ENCODE measurements around the gene FARP1. TPM values are rescaled to one million over a fixed set of nuclear protein-coding genes. Genes with fewer than 3 reads are reported as not detected.

The FARP1 gene
- total and polyA plus RNA-seq, 4 experiments from 2014 or later = 0.26 to 1.5 (median 0.42) TPM; not detected in 1

DNA sequence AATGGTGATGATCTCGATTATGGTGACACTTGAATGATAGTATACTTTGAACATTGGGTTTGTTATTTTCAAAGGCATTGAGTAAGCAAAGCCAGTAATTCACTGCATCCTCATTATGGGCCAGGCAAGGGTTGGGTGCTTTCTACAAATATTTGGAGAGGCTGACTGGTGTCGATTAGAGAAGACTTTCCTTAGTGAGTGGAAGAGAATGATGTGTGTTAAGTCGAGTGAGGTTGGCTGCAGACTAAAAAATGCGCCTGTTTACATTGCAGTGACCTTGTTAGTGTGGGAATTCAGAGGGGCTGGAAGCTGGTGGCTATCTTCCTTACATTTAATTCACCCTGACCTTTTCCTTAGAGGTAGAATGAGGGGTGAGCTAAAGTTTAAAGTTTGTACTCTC, 56.6 kb downstream of the FARP1 start:
- Histone ChIP-seq H3K27ac (ENCODE audit: low read depth, low read length) (no peak overlapping the region), H3K4me3 (ENCODE audit: low read length in 2 of 2) (no peak overlapping the region), H3K36me3 (ENCODE audit: insufficient read depth, low read length) (no peaks in the 10 kb centered on the region), H3K9me3 (ENCODE audit: control insufficient read depth in 1 of 2, low read length in 2 of 2) (no peaks in the 10 kb centered on the region), H3K27me3 (ENCODE audit: insufficient read depth, low read length) (no peaks in the 10 kb centered on the region), H3K4me1 (ENCODE audit: insufficient read depth, low read length) (no peaks in the 10 kb centered on the region)
- Mint-ChIP-seq H3K4me3 (no peak overlapping the region), H3K9me3 (peaks cover 0 to 2% (median 0%) of the 10 kb centered on the region in 8 donors), H3K27me3 (peaks cover 2 to 5% of the 10 kb centered on the region in 2 donors), H3K4me1 (no peaks in the 10 kb centered on the region), H3K36me3 (no peaks in the 10 kb centered on the region), H3K27ac (no peak overlapping the region)
- no peak for DNase-seq
- ChIA-PET CTCF (ENCODE audit: partially characterized antibody) (no interaction called here), POLR2A (ENCODE audit: partially characterized antibody) (no interaction called here)
- intact Hi-C loops (cut with micrococcal nuclease) = no loop called here

DNA sequence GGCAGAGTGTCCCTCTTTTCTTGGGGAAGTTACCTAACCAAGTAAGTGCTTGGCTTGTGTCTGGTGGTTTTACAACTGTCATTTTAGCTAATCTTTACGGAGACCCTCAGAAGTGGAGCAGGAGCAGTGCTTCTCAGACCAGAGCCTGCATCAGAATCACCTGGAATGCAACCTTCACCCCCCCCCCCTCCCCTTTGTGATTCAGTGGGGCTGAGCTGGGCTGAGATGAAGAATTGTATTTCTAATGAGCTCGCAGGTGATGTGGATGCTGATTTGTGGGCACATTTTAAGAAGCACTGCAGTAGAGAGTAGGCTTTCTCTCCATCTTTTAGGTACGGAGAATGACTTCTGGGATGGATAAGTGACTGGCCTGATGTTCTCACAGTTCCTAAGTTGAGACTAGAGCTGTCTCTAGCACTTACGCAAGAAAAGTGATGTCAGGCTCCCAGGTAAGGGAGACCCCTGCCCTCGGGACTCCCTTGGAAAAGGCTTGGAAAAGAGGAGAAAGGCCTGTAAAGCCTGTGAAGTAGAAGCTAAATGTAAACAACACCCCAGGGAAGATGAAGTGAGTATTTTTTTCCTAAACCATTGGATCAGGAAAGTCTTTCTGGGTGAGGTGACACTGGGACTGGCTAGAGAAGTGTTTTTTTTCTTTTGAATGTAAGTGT, 57.5 kb downstream of the FARP1 start:
- Mint-ChIP-seq H3K36me3 (no peaks in the 10 kb centered on the region), H3K9me3 (peaks cover 0 to 4% (median under 1%) of the 10 kb centered on the region in 8 donors), H3K4me3 (no peak overlapping the region), H3K4me1 (no peaks in the 10 kb centered on the region), H3K27me3 (peaks cover 2 to 5% of the 10 kb centered on the region in 2 donors), H3K27ac (no peak overlapping the region)
- Histone ChIP-seq H3K4me1 (ENCODE audit: insufficient read depth, low read length) (no peaks in the 10 kb centered on the region), H3K36me3 (ENCODE audit: insufficient read depth, low read length) (no peaks in the 10 kb centered on the region), H3K27ac (ENCODE audit: low read depth, low read length) (no peak overlapping the region), H3K4me3 (ENCODE audit: low read length in 2 of 2) (no peak overlapping the region), H3K9me3 (ENCODE audit: control insufficient read depth in 1 of 2, low read length in 2 of 2) (no peaks in the 10 kb centered on the region), H3K27me3 (ENCODE audit: insufficient read depth, low read length) (no peaks in the 10 kb centered on the region)
- POLR2A ChIA-PET (ENCODE audit: partially characterized antibody) = no interaction called here
- no peak for DNase-seq
- CTCF ChIA-PET (ENCODE audit: partially characterized antibody) = no interaction called here
- intact Hi-C loops (cut with micrococcal nuclease) = no loop called here

DNA sequence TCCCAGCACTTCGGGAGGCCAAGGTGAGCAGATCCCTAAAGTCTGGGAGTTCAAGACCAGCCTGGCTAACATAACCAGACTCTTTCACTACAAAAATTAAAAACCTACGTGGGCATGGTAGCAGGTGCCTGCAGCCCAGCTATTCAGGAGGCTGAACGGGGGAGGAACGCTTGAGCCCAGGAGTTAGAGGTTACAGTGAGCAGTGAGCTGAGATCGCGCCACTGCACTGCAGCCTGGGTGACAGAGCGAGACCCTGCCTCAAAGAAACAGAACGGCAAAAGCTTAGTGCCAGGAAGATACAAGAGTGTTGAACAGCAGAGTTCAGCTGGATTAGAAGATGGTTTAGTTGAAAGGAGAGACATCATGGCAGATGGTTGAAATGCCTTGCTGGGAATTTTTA, 58.3 kb downstream of the FARP1 start:
- Histone ChIP-seq H3K36me3 (ENCODE audit: insufficient read depth, low read length) (no peaks in the 10 kb centered on the region), H3K27me3 (ENCODE audit: insufficient read depth, low read length) (no peaks in the 10 kb centered on the region), H3K4me3 (ENCODE audit: low read length in 2 of 2) (no peak overlapping the region), H3K4me1 (ENCODE audit: insufficient read depth, low read length) (no peaks in the 10 kb centered on the region), H3K9me3 (ENCODE audit: control insufficient read depth in 1 of 2, low read length in 2 of 2) (peaks cover 0 to 3% of the 10 kb centered on the region in 2 donors), H3K27ac (ENCODE audit: low read depth, low read length) (no peak overlapping the region)
- no peak for DNase-seq
- Mint-ChIP-seq H3K4me3 (no peak overlapping the region), H3K36me3 (no peaks in the 10 kb centered on the region), H3K27ac (no peak overlapping the region), H3K9me3 (peaks cover 2 to 13% (median 5%) of the 10 kb centered on the region in 8 donors), H3K27me3 (peaks cover 2 to 5% of the 10 kb centered on the region in 2 donors), H3K4me1 (no peaks in the 10 kb centered on the region)
- POLR2A ChIA-PET (ENCODE audit: partially characterized antibody) = no interaction called here
- intact Hi-C loops (cut with micrococcal nuclease) = no loop called here
- CTCF ChIA-PET (ENCODE audit: partially characterized antibody) = no interaction called here

DNA sequence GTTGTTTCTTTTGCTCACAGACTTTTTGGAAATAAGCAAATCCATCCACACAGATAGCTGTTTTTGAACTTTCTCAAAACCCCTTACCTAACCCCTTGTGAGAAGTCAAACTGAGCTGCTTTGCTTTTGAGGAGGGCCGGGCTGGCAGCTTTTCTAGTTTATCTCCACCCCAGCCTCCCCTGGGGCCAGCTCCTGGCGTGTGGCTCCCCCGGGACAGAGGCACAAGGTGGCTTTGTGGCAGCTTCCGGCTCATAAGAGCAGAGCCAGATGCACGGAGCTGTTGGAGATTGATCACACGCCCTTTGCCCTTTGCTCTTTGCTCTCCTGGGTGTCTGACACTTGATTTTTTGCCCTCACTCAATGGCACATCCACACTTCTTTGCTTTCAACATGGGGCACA, 59.1 kb downstream of the FARP1 start:
- no peaks in the 10 kb centered on the region for H3K27me3 ChIP-seq (ENCODE audit: insufficient read depth, low read length)
- H3K4me3 ChIP-seq (ENCODE audit: low read length in 2 of 2) = no peak overlapping the region
- DNase-seq = no peak
- H3K4me1 Mint-ChIP-seq = no peaks in the 10 kb centered on the region
- ChIA-PET POLR2A (ENCODE audit: partially characterized antibody) (no interaction called here), CTCF (ENCODE audit: partially characterized antibody) (no interaction called here)
- H3K27ac ChIP-seq (ENCODE audit: low read depth, low read length) = no peak overlapping the region
- H3K9me3 ChIP-seq (ENCODE audit: control insufficient read depth in 1 of 2, low read length in 2 of 2) = peaks cover 0 to 5% of the 10 kb centered on the region in 2 donors
- no peak overlapping the region for H3K4me3 Mint-ChIP-seq
- H3K27me3 Mint-ChIP-seq = peaks cover 4 to 5% of the 10 kb centered on the region in 2 donors
- intact Hi-C loops (cut with micrococcal nuclease) = no loop called here
- H3K36me3 ChIP-seq (ENCODE audit: insufficient read depth, low read length) = no peaks in the 10 kb centered on the region
- H3K4me1 ChIP-seq (ENCODE audit: insufficient read depth, low read length) = no peaks in the 10 kb centered on the region
- H3K36me3 Mint-ChIP-seq = no peaks in the 10 kb centered on the region
- H3K9me3 Mint-ChIP-seq = peaks cover 2 to 20% (median 10%) of the 10 kb centered on the region in 8 donors
- no peak overlapping the region for H3K27ac Mint-ChIP-seq

GRCh38 chr13:98203646-98204326, 60.9 kb downstream of the FARP1 start:
- Histone ChIP-seq H3K36me3 (ENCODE audit: insufficient read depth, low read length) (no peaks in the 10 kb centered on the region), H3K4me1 (ENCODE audit: insufficient read depth, low read length) (no peaks in the 10 kb centered on the region), H3K27me3 (ENCODE audit: insufficient read depth, low read length) (no peaks in the 10 kb centered on the region), H3K4me3 (ENCODE audit: low read length in 2 of 2) (no peak overlapping the region), H3K27ac (ENCODE audit: low read depth, low read length) (no peak overlapping the region), H3K9me3 (ENCODE audit: control insufficient read depth in 1 of 2, low read length in 2 of 2) (peaks cover 0 to 5% of the 10 kb centered on the region in 2 donors)
- no peaks in the 10 kb centered on the region for H3K4me1 Mint-ChIP-seq
- peaks cover 2 to 22% (median 10%) of the 10 kb centered on the region in 8 donors for H3K9me3 Mint-ChIP-seq
- H3K27me3 Mint-ChIP-seq = peaks cover 4 to 5% of the 10 kb centered on the region in 2 donors
- H3K4me3 Mint-ChIP-seq = no peak overlapping the region
- ChIA-PET POLR2A (ENCODE audit: partially characterized antibody) (no interaction called here), CTCF (ENCODE audit: partially characterized antibody) (no interaction called here)
- DNase-seq = no peak
- intact Hi-C loops (cut with micrococcal nuclease) = no loop called here
- no peak overlapping the region for H3K27ac Mint-ChIP-seq
- H3K36me3 Mint-ChIP-seq = no peaks in the 10 kb centered on the region

GRCh38 chr13:98204546-98204945, 61.7 kb downstream of the FARP1 start:
- Mint-ChIP-seq H3K36me3 (no peaks in the 10 kb centered on the region), H3K27me3 (peaks cover 2 to 4% of the 10 kb centered on the region in 2 donors), H3K4me3 (no peak overlapping the region), H3K4me1 (no peaks in the 10 kb centered on the region), H3K27ac (no peak overlapping the region), H3K9me3 (peaks cover 2 to 22% (median 10%) of the 10 kb centered on the region in 8 donors)
- intact Hi-C loops (cut with micrococcal nuclease) = no loop called here
- no peak overlapping the region for H3K4me3 ChIP-seq (ENCODE audit: low read length in 2 of 2)
- no peaks in the 10 kb centered on the region for H3K4me1 ChIP-seq (ENCODE audit: insufficient read depth, low read length)
- DNase-seq = no peak
- H3K36me3 ChIP-seq (ENCODE audit: insufficient read depth, low read length) = no peaks in the 10 kb centered on the region
- ChIA-PET POLR2A (ENCODE audit: partially characterized antibody) (no interaction called here), CTCF (ENCODE audit: partially characterized antibody) (no interaction called here)
- H3K9me3 ChIP-seq (ENCODE audit: control insufficient read depth in 1 of 2, low read length in 2 of 2) = peaks cover 0 to 5% of the 10 kb centered on the region in 2 donors
- no peak overlapping the region for H3K27ac ChIP-seq (ENCODE audit: low read depth, low read length)
- H3K27me3 ChIP-seq (ENCODE audit: insufficient read depth, low read length) = no peaks in the 10 kb centered on the region

GRCh38 chr13:98206946-98207345, 64.1 kb downstream of the FARP1 start:
- H3K36me3 ChIP-seq (ENCODE audit: insufficient read depth, low read length) = no peaks in the 10 kb centered on the region
- H3K36me3 Mint-ChIP-seq = no peaks in the 10 kb centered on the region
- H3K4me3 ChIP-seq (ENCODE audit: low read length in 2 of 2) = no peak overlapping the region
- intact Hi-C loops (cut with micrococcal nuclease) = no loop called here
- H3K27ac ChIP-seq (ENCODE audit: low read depth, low read length) = no peak overlapping the region
- no peaks in the 10 kb centered on the region for H3K4me1 ChIP-seq (ENCODE audit: insufficient read depth, low read length)
- ChIA-PET POLR2A (ENCODE audit: partially characterized antibody) (no interaction called here), CTCF (ENCODE audit: partially characterized antibody) (no interaction called here)
- peaks cover 0 to 5% of the 10 kb centered on the region in 2 donors for H3K9me3 ChIP-seq (ENCODE audit: control insufficient read depth in 1 of 2, low read length in 2 of 2)
- H3K9me3 Mint-ChIP-seq = peaks cover 2 to 22% (median 12%) of the 10 kb centered on the region in 8 donors
- H3K27me3 Mint-ChIP-seq = peaks cover 2 to 5% of the 10 kb centered on the region in 2 donors
- no peak overlapping the region for H3K27ac Mint-ChIP-seq
- H3K4me1 Mint-ChIP-seq = no peaks in the 10 kb centered on the region
- H3K27me3 ChIP-seq (ENCODE audit: insufficient read depth, low read length) = no peaks in the 10 kb centered on the region
- DNase-seq = no peak
- no peak overlapping the region for H3K4me3 Mint-ChIP-seq
